SK-N-SH (cell line): Measurements from ENCODE around the gene TMEM47.

Source experiments
- CTCF ChIP-seq: fragments of 200-600 bp; sonication (generic); IDR thresholded peaks from 2 replicates; pipeline ENCODE4 v1.6.1; 2017; ENCODE audit warnings: antibody characterized with exemption, mild to moderate bottlenecking, moderate library complexity
- EP300 ChIP-seq, 2 experiments: IDR thresholded peaks; 2 replicates each; pipeline versions ENCODE4 v1.4.0 to v1.6.1; 2012; ENCODE audit warnings: borderline replicate concordance in 1 of 2, low read depth in 1 of 2, low read length in 1 of 2
- EZH2phosphoT487 ChIP-seq: fragments of 200-600 bp; sonication (generic); IDR thresholded peaks from 2 replicates; pipeline ENCODE4 v1.6.1; 2017; ENCODE audit warnings: low read depth, mixed run types, mild to moderate bottlenecking, antibody characterized with exemption, moderate library complexity, borderline replicate concordance
- JUND ChIP-seq: IDR thresholded peaks from 2 replicates; pipeline ENCODE4 v1.4.0; 2012
- MAX ChIP-seq: IDR thresholded peaks from 2 replicates; pipeline ENCODE4 v1.4.0; 2012; ENCODE audit warnings: low read depth
- POLR2AphosphoS5 ChIP-seq: IDR thresholded peaks from 2 replicates; pipeline ENCODE4 v1.6.1; 2012; ENCODE audit warnings: low read depth, low read length
- RFX5 ChIP-seq: IDR thresholded peaks from 2 replicates; pipeline ENCODE4 v1.6.1; 2012; ENCODE audit warnings: mild to moderate bottlenecking, improper control_type of control experiment, low read length
- RXRA ChIP-seq: IDR thresholded peaks from 2 replicates; pipeline ENCODE4 v1.4.0; 2012; ENCODE audit warnings: low read depth, mild to moderate bottlenecking, borderline replicate concordance
- SIN3A ChIP-seq: IDR thresholded peaks from 2 replicates; pipeline ENCODE4 v1.6.1; 2012; ENCODE audit warnings: low read depth, mild to moderate bottlenecking, low read length, moderate library complexity, borderline replicate concordance
- TCF12 ChIP-seq: IDR thresholded peaks from 2 replicates; pipeline ENCODE4 v1.4.0; 2012

- TF ChIP-seq MAX (no peak), CTCF (no peak), EP300 (IDR thresholded peaks at IDR 0.05; ENCODE audit: borderline replicate concordance in 1 of 2, low read depth in 1 of 2, low read length in 1 of 2) (no peak), JUND (no peak), RXRA (no peak), TCF12 (no peak), RFX5 (no peak), EZH2phosphoT487 (no peak), POLR2AphosphoS5 (no peak), SIN3A (no peak)
Observed at GRCh38 chrX:34584781-34585180, 72.3 kb downstream of the TMEM47 start.
